Measurements from ENCODE around the gene TMEM51. TPM values are rescaled to one million over a fixed set of nuclear protein-coding genes. Genes with fewer than 3 reads are reported as not detected.

Gene TMEM51
- total and polyA plus RNA-seq, 9 of the 15 experiments (the other 6 are each of a cell fraction or from before 2014, with no cell fraction given): 0.06 to 1.4 (median 0.58) TPM

GRCh38 chr1:15242766-15243165, 89.2 kb downstream of the TMEM51 start:
- POLR2A ChIA-PET: interaction anchor here (0.7 to 2.1 kb wide), 4 partner anchors 9 to 71 kb away, joined by 3 to 8 read pairs (median 6); no protein-coding TSS in a partner anchor
- intact Hi-C loops (cut with micrococcal nuclease): no loop called here

More at GRCh38 chr1:15242766-15243165, 89.2 kb downstream of the TMEM51 start:
- BruUV-seq (replicated peaks): no TSS peak
- Histone ChIP-seq H3K4me2 (ENCODE audit: insufficient read depth, low read length) (no peak overlapping the region), H3K9me3 (replicated peaks; ENCODE audit: control insufficient read depth, insufficient read depth, low read depth, low read length) (no peaks in the 10 kb centered on the region), H3K9me1 (ENCODE audit: control insufficient read depth, insufficient read depth, low read length) (no peaks in the 10 kb centered on the region), H3K4me3 (no peak overlapping the region), H4K20me1 (replicated peaks; ENCODE audit: control insufficient read depth, insufficient read depth, low read length) (no peaks in the 10 kb centered on the region), H3K79me2 (ENCODE audit: control insufficient read depth, insufficient read depth, low read length) (no peaks in the 10 kb centered on the region), H3K27me3 (ENCODE audit: control insufficient read depth in 2 of 2, insufficient read depth in 2 of 2, low read length in 2 of 2) (peaks cover 25 to 42% of the 10 kb centered on the region in 2 experiments; a peak in 3 of 5 replicates), H3K36me3 (ENCODE audit: control insufficient read depth, insufficient read depth, low read length) (no peaks in the 10 kb centered on the region), H2AFZ (ENCODE audit: low read depth, low read length) (no peak overlapping the region), H3K4me1 (replicated peaks in 1 of 2; ENCODE audit: control insufficient read depth in 2 of 2, insufficient read depth in 2 of 2, low read length in 2 of 2) (peaks cover 0 to 8% of the 10 kb centered on the region in 2 experiments; a peak in 3 of 5 replicates), H3K9ac (ENCODE audit: insufficient read depth in 1 of 2, low read depth in 2 of 2, low read length in 2 of 2) (no peak overlapping the region), H3K27ac (ENCODE audit: extremely low read depth, low read depth, low read length) (no peak overlapping the region)
- peak; percentile 23 to 49; a peak in 2 of 4 replicates for TF ChIP-seq KDM1A (IDR thresholded peaks at IDR 0.05)
- 0 out of 4 replicates have a peak, but pooled peaks of 1 of the 2 experiments have one; percentile 7 for TF ChIP-seq RCOR1 (IDR thresholded peaks at IDR 0.05; ENCODE audit: borderline replicate concordance in 1 of 2, low read depth in 2 of 2, low read length in 2 of 2)
- peak; percentile 60; the same call in 1 of the 2 replicates for TF ChIP-seq ADNP (tag; IDR thresholded peaks at IDR 0.05)
- no peak for TF ChIP-seq THRAP3 (IDR thresholded peaks at IDR 0.05; ENCODE audit: borderline replicate concordance)
- no peak for TF ChIP-seq CHCHD3 (CRISPR knock-in tag; IDR thresholded peaks at IDR 0.05)
- TF ChIP-seq CHD4 (IDR thresholded peaks at IDR 0.05; ENCODE audit: insufficient read depth, insufficient replicate concordance, low read depth, low read length, poor library complexity, severe bottlenecking): peak; percentile 91
- peak; percentile 86 for TF ChIP-seq RBM25 (IDR thresholded peaks at IDR 0.05; ENCODE audit: low read depth, low read length, severe bottlenecking)
- peak; percentile 73 for TF ChIP-seq BCOR (IDR thresholded peaks at IDR 0.05)
- TF ChIP-seq MYC (IDR thresholded peaks at IDR 0.05; ENCODE audit: low read depth, low read length): no peak
- no peak for TF ChIP-seq MYC (CRISPR knock-in tag; IDR thresholded peaks at IDR 0.05; ENCODE audit: borderline replicate concordance, low read depth)
- TF ChIP-seq PCBP1 (IDR thresholded peaks at IDR 0.05; ENCODE audit: low read depth, low read length, poor library complexity, severe bottlenecking): no peak
- ATAC-seq: no peak
- no peak for DNase-seq (ENCODE audit: extremely low read depth in 1 of 4, low spot score in 3 of 4)
- WGBS (ENCODE audit: insufficient coverage, low coverage, missing lambda C conversion rate): 6% methylated on average over 7 of the region's 7 CpGs
- FAIRE-seq: no peak
- in situ Hi-C loops (cut with MboI): no loop called here
- CTCF ChIA-PET (ENCODE audit: low intra/inter-chr PET ratio): no interaction called here
